Measurements from ENCODE around the gene PCCA.
A peak's percentile ranks its signal among the peaks of the same experiment; 100 is the strongest.
"Not testable (repeated sequence)": the region's sequence is repeated elsewhere in the genome, so short reads cannot be mapped to it uniquely, and the experiment has no call there.

The PCCA gene

GRCh38 chr13:100560498-100561157 is 471.7 kb downstream of the PCCA start:
- no peak for DNase-seq

GRCh38 chr13:100561158-100561499 is 472.2 kb downstream of the PCCA start:
- no peak for DNase-seq

- no peak for DNase-seq
These were observed 472.8 kb downstream of the PCCA start for GRCh38 chr13:100561599-100562204.

GRCh38 chr13:100563779-100564178 is 474.9 kb downstream of the PCCA start:
- no peak for DNase-seq

- no peak for DNase-seq
These were observed 475.7 kb downstream of the PCCA start for GRCh38 chr13:100564444-100565223.

GRCh38 chr13:100565286-100565685 is 476.4 kb downstream of the PCCA start:
- DNase-seq = no peak

GRCh38 chr13:100566543-100566942 is 477.6 kb downstream of the PCCA start:
- DNase-seq = no peak

GRCh38 chr13:100573121-100573520 is 484.2 kb downstream of the PCCA start:
- peak; percentile 72 to 74 for DNase-seq

GRCh38 chr13:100577239-100577638 is 488.3 kb downstream of the PCCA start:
- not testable (repeated sequence) for DNase-seq
